Stimulated activated CD4-positive, alpha-beta T cell treated with anti-CD3 and anti-CD28 coated beads, Interleukin-1b, Interleukin-23, amount 100 ng/mL, for 48 hours (primary cell): Measurements from ENCODE around the gene FAM240A.

Source experiments
- DNase-seq: peaks from one replicate; pipeline ENCODE4 v3.0.0-alpha.2; 2020

The FAM240A gene

DNA sequence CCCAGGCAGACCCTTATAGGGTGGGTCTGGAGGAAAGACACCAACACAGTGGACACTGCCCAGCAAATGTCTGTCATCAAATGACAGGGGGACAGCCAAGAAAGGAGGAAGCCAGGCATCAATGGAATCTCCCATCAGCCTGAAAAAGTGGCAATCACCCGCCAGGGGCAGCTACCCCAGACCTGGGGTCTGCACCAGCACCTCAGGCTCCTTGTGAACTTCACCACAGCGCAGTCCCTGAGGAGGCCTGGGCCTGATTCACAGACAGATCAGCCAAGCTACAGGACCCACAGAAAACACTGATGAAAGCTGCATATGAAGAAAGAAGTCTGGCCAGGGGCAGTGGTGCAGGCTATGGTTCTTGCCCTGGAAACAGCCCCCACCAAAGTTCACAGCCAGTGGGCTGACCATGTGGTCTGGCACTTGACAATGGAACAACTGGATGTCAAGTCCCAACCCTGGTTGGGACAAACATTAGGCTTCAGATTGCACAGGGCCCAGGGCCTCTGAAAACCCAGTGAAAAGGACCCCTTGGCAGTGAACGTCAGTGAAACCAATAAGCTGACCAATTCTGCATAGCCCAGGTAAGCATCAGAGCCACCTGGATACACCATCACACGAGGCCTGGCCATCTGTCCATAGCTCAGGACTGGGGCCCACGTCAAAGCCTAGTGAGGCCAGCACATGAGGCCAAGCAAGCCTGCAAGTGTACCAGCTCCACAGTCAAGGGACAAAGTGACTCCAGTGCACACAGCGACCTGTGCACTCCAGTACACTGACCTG lies 52.1 kb downstream of the FAM240A start:
- no peak for DNase-seq

DNA sequence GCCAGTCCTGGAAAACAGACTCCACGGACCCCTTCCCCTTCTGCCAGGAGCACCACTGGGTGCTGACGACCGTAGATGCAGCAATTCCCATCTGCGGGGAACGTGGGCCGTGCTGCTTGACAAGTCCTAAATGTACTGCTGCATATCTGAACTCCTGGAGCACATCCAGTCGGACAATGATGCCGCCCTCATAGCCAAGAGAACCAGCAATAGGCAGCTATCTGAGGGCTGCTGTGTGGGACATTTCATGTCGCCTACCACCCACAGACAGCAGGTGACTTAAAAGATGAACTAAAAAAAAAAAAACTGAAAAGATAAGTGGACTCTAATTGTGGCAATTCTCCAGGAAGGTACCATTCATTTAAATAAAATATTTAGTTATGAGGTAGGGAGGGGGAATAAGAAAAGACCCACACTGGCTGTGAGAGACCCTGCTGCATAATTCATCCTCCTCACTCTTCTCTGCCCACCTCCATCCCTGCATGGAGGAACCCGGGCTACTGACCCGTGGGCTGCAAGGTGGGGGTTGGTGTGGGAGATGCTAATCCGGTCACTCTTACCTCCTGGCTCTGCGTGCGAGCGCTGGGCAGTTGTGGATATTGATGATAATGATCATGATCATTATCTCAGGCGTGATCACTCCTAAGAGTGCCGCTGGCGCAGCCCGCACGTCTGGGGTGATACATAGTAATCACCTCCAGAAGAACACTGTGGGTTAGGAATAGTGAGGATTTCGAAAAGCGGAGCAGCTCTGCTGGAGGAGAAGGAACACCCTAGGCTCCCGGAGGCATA lies 52.8 kb downstream of the FAM240A start:
- DNase-seq: no peak

DNA sequence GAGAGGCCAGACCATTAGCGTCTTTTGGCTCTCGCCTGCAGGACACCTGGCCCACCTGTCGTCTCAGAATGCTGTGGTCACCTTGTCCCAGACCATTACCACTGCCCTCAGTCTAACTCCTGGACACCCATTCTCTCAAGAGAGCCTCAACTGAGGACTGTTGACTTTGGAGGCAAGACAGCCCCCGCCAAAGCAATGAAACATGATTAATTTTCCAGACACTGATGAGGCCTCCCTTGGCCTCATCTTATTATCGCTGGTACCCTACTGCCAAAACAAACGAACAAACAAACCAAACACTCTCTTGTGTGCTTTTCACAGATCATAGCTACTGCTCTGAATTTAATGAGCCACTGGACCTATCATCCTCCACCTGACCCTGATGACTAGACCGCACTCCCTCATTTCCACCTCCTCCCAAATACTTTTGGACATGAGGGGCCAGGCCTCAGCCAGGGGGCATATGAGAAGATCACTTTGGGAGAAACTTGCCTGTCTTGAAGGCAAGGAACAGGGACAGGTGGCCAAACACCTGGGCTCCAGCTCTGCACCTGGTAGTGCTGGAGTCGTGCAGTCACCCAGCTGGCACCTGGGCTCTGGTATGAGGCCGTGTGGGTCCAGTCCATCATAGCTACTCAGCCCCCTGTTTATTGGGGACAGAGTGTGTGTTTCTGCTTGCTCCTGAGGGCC lies 53.6 kb downstream of the FAM240A start:
- DNase-seq: no peak

DNA sequence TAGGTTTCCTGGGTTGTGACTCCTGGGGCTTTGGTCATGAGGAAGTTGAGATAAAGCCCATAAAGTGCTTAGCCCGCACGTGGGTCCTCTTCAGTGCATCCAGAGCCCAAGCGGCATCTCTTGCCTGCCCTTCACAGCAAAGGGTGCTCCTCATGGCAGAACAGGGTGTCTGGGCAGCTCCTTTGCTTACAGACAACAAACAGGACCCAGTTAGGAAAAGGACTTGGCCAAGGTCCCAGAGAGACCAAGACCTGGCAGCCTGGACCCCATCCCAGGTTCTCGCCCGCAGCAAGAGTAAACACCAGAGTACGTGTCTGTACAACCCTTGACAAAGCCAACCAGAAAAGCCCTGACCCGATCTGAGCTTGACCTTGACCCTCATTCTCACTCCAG lies 54.1 kb downstream of the FAM240A start:
- DNase-seq: no peak

DNA sequence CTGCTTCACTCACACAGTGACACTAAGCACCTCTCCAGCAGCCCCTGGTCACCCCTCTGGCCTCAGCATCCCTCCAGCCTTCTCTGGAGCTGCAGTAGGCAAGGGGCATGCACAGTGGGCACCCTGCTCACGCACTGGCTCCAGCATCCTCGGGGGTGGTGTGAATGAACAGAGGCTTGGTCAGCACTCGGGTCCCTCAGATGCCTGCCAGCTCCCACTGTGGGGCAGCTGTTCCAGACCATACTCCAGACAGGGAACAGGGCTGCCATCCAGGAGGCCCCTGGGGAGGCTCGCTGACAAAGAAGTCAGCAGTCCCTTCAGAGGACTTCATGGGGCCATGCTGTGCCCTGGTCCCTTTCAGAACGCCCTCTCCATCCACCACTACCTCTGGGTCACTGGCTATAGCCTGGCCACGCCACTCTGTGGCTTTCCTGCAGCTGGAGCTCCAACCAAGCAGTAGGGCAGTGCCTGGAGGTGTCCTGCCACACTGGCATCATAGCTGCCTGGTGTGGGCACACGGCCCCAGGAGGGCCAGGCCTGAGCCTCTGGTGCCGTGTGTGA lies 54.8 kb downstream of the FAM240A start:
- DNase-seq: no peak

DNA sequence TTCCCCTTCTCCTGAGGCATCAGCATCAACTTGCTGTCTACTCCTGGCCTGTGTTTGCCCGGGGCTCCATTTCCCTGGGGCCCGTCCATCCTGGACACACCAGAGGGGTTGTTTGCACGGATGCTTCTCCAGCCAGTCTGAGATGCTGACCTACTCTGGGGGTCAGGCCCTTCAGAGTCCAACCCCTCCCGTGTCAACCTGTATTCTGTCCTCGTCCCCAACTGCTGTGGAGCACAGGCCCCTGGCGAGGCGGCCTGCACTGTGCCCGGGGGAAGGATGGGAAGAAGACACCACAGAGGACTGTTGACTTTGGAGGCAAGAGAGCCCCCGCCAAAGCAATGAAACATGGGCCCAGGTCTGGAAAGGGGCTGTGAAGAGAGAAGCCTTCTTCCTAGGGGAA lies 55.3 kb downstream of the FAM240A start:
- DNase-seq: no peak

DNA sequence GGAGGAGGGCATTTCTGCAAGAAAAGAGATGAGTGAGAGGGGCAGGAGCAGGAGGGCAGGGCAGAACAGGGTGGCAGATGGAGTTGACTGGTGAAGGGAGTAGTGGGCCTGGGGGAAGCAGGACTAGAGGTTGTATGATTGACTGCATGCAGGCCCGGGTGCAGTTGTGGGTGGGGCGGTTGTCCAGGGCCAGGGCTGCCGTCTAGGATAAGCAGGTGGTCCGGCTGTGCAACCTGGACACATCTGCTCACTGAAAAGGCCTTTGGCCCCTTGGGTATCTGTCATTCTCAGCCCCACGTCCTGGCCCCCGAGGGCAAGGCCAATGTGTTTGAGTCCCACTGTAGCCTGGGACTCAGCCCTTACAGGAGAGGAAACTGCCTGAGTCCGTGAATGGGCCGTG lies 55.8 kb downstream of the FAM240A start:
- no peak for DNase-seq

DNA sequence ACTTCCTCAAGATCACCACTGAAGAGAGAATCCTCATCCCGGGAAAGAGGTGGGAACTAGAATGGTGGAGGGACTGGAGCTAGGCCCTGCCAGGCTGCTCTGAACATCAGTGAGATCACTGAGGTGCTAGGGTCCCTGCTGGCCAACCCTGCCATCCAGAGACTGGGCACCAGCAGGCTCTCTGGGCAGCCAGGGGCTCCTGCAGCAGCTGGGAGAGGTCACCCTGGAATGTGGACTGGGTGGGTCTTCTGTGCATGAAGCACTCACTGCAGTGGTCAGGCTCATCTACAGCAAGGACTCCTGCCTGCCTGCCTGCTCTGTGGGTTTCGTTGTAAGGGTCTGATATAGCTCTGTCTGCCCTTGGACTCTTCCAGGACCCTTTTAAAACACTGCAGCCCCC lies 56.3 kb downstream of the FAM240A start:
- DNase-seq: no peak

DNA sequence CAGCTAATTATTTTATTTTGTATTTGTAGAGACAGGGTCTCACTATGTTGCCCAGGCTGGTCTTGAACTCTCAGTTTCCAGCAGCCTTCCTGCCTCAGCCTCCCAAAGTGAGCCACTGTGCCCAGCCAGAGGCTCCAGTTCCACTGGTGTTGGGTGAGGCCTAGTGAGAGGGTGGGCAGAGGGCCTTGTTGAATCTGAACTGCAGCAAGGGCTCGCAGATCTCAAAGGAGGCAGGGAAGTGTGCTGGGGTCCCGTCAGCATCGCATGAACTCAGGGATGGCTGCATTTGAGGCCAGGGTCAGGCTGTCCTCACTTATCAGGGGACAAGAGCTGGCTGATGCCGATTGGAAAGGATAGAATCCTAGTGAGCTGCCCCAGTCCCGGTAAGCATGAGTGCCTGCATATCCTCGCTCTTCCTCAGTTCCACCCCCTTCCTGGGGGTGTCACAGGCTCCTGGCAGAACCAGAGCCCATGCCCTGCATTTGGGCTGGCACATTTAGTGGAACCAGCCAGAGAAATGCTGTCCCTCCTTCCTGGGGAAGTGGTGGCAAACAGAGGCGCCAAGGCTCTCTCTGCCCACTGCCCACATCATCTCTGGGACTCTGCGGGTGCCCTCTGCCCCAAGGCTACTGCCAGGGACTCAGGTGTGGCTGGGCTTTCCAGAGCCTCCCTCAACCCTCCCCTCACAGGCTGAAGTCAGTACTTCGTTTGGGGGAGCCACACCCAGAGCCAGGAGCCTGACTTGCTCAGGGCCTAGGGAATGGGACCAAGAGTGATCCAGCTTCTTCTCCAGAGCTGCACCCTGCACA lies 57.1 kb downstream of the FAM240A start:
- no peak for DNase-seq

DNA sequence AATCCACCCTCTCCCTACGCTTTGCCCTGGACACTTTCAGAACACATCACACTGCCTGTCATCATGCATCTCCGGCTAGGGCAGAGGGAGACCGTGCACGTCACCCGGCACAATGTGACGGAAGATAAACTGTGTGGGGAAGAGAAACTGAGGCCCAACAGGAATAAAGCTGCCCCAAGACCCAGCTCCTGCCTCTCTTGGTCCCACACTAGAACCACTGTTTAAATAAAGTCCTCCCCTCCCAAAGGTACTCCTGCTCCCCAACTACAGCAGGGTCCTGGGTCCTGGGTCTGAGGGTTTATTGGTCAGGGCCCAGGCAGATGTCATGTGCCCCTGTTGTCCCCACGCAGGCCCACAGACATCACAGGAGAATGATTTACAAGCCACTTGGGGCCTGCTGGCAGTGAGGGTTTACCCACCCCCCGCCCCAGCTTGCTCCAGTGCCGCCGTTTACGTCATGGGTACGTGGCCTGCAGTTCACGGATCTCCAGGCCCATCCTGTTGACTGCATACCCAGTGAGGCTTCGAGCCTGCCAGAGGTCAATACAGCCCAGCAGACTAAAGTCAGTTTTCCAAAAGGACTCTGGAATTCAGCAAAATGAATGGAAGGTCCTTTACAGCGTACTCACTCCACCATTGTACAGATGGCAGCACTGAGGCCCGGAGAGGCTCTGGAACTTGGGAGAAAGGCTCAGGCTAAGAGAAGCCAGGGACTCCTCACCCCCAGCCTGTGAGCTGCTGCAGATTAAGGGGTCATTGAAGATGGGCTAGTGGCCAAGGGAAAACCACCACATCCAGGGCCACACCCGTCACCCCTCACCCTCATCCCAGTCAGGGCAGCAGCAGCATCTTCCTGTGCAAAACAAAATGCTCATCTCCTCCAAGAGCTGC lies 57.9 kb downstream of the FAM240A start:
- DNase-seq: no peak

DNA sequence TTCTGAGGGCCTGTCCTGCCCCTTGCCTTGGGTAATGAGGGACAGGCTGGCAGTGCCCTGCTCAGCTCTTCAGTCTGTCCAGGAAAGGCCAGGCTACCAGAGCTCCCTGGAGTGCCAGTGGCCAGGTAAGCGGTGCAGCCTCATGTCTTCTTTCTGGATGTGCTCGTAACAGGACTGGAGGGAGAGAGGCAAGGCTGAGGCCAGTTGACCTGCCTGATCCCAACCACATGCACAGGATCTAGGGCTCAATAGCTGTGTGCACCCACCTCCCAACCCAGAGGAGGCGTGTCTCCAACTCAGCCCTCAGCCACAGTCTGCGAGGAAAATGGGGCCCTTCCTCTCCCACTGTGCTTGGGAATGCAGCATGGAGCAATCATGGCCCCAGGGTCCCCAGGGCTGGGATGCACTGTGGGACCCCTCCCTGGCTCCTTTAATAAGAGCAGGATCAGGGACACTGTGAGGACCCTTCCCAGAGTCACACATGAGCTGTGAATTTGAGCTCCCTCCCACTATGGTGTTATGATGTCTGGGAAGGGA lies 58.6 kb downstream of the FAM240A start:
- DNase-seq: no peak

DNA sequence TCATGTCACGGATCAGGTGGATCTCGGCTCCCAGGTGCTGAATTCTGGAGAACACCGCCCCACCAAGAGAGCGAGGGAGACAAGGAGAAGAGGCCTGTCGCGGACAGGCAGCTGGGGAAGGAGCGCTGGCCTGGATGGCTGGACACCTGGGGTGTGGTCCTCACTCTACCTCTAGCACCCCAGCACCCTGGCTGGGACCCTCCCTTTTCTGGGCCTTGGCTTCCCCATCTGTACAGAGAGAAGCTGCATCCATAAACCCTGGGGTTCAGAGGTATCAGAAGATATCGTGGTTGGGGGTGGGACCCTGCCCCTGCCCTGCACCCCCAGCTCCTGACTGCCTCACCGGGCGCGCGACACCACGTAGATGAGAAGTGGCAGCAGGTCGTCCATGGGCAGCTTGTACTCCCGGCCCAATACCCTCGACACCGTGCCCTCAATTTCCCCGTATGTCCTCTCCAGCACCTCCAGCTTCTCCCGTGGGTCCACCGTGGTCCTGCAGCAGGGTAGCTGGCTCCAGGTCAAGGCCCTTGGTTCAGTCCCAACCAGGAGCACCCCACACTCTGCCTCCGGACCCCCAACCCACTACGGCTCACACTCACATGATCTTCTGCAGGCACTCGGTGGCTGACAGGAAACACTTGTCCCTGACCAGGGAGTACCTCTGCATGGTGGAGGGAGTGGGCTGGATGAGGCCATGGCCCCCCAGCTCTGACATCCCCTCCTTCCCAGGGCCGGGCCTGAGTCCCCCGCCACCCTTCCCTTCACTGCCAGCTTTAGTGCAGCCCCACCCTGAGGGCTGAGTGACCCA lies 59.4 kb downstream of the FAM240A start:
- no peak for DNase-seq

DNA sequence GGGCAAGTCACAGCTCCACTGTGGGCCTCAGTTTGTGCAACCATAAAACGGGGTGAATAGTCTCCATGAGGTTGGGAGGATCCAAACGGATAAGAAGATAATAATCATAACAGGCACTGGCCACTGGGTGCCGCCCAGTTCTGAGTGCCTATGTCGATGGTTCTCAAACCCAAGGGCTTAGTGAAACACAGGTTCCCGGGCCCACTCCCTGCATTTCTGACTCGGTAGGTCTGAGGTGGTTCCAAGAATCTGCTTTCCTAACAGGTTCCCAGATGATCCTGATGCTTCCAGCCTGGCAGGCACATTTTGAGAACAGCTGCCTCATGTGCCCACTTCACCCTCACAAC lies 60.0 kb downstream of the FAM240A start:
- DNase-seq: no peak

DNA sequence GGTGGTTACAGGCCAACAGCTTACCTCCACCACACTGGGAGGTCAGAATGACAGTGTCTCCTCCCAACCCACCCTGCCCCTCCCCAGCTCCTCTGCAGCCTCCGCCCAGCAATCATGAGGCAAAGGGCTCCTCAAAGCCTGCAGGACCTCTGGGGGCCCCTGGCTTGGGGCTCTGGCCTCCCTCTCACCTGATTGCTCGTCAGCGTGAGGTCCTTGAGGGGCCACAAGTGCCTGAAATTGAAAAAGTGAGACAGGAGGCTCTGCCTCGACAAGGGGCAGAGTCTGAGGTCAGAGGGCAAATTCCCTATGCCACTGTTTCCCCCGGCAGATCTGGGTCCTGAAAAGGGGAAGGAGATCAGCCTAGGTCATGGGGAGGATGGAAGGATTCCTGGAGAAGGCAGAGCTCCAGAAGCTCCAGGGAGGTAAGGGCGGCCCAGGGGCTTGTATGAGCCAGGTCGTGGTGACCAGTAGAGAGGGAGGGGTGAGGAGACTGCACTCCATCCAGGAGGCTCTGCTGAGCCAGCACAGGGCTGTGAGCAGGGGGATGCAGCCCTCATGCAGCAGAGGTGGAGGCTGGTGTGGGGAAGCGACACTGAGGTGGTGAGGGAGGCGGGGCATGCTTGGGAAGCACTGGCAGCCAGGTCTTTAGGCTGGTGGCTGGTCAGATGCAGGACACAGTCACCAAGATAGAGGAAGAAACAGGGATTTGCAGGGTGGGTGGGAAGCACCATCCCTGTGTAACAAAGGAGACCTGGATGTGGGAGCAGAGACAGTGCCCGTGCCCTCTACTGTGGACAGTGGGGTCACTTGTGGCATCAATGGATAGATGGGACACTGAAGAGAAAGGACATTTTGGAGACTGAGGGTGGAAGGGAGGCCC lies 61.1 kb downstream of the FAM240A start:
- no peak for DNase-seq

DNA sequence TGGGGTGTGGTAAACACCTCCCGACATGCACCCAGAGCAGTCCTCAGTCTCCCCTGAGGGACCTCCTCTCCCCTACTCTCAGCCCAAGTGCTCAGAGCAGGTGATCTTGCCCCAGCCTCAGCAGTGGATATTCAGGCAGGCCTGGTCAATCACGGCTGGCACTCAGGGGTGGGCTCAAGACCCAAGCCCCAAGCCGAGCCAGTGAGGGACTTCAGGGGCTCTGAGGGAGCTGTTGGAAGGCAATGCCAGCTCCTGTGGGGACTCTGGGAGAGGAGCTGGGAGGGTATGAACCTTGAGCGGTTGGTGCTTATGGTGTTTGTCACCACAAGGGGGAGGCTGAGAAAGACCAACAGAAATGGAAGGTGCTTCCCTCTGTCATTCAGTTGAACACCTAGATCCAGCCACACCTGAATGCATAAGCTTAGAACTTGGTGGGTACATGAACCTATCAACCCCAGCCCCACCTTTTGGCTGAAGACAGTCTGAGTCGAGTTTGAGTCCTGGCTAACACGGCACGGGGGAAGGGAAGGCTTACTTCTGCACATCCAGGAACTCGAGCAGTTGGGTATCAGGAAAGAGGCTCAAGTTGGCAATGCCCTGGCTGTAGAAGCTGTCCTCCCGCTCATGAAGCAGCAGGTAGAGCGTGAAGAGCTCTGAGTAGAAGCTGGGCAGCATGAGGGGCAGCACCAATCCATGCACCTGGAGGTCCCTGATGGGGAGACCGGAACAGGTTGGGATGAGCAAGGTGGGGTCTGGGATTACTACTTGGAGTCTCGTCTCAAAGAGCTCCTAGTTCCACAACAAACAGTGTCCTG lies 61.9 kb downstream of the FAM240A start:
- DNase-seq: no peak

DNA sequence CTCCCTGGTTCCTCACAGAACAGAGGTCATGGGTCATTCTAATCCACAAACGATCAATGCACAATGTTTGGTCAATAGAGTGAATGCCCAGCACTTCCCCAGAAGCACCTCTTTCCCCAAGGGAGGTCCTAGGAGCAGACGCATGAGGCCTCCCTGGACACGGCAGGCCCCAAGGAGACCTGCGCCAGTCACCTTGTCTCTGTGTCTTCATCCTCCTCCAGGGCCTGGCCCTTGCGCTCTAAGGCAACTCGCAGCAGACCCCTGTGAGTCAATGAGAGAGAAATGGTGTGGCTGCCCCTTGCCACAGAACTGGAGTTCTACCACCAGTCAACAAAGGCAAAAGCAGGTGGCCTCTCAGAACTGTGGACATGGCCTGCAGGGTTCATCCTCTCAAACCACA lies 63.1 kb downstream of the FAM240A start:
- no peak for DNase-seq
